K562 (cell line): ENCODE data around the gene TRNP1. TPM values are rescaled to one million over a fixed set of nuclear protein-coding genes. Genes with fewer than 3 reads are reported as not detected.

Experiments used
- BMI1 ChIP-seq: fragments of 150-350 bp; IDR thresholded peaks from 2 replicates; pipeline ENCODE4 v1.6.1; 2014; ENCODE audit warnings: low read length
- CBX8 ChIP-seq: fragments of 200-600 bp; sonication (generic); IDR thresholded peaks from 2 replicates; pipeline ENCODE4 v1.6.1; 2012; ENCODE audit warnings: borderline replicate concordance, mixed run types, low read depth, mild to moderate bottlenecking, moderate library complexity, mixed read lengths, low read length, control low read depth, inconsistent platforms; ENCODE audit not compliant: poor library complexity, severe bottlenecking; ENCODE audit errors: extremely low read depth
- FOSL1 ChIP-seq: fragments of 200-800 bp; sonication (Bioruptor generic); conservative IDR thresholded peaks from 2 replicates; pipeline ENCODE4 v1.6.1; 2016; ENCODE audit warnings: missing genetic modification characterization, missing compliant biosample characterization
- GABPB1 ChIP-seq: sonication (generic); formaldehyde crosslinking; IDR thresholded peaks from 2 replicates; pipeline ENCODE4 v1.8.0; 2022; ENCODE audit warnings: mild to moderate bottlenecking, missing genetic modification reagents
- KAT2B ChIP-seq: IDR thresholded peaks from one replicate; pipeline ENCODE4 v1.6.1; 2012; ENCODE audit warnings: low read depth, mild to moderate bottlenecking, control low read depth, inconsistent platforms, low read length, moderate library complexity
- MTA2 ChIP-seq: fragments of 450-650 bp; IDR thresholded peaks from 2 replicates; pipeline ENCODE4 v1.6.1; 2016; ENCODE audit warnings: low read depth
- NBN ChIP-seq: fragments of 450-650 bp; IDR thresholded peaks from 2 replicates; pipeline ENCODE4 v1.6.1; 2016; ENCODE audit warnings: low read depth, mild to moderate bottlenecking
- NR2F6 ChIP-seq: fragments of 450-650 bp; formaldehyde crosslinking; IDR thresholded peaks from 2 replicates; pipeline ENCODE4 v1.4.0; 2020; ENCODE audit warnings: mild to moderate bottlenecking
- RFX5 ChIP-seq: IDR thresholded peaks from 2 replicates; pipeline ENCODE4 v1.6.1; 2011; ENCODE audit warnings: low read depth, mild to moderate bottlenecking, improper control_type of control experiment, low read length
- THAP7 ChIP-seq: fragments of 250-450 bp; sonication (Bioruptor Pico); IDR thresholded peaks from 2 replicates; pipeline ENCODE4 v1.5.0; 2021
- ZNF134 ChIP-seq: fragments of 250-450 bp; sonication (Bioruptor Pico); conservative IDR thresholded peaks from 2 replicates; pipeline ENCODE4 v1.4.0; 2020
- polyA plus RNA-seq, 8 experiments: library from polyadenylated mRNA; depleted of rRNA in 4 of 8; stranded (reverse) in 5 of 8; unstranded in 3 of 8; fragments of >200 nt; fragmentation: Nextera tagmentation in 2 of 8; fragmentation: Illumina TruSeq in 1 of 8; extraction: Ambion mirVana in 2 of 8; extraction: Trizol in 1 of 8; gene quantifications; 2 replicates each; pipeline versions ENCODE4 v1.2.1 to v1.2.3, GENCODE V29; 2011 to 2014; ENCODE audit warnings: inconsistent platforms in 1 of 8, missing spikeins in 1 of 8
- total RNA-seq, 7 experiments: library from RNA; depleted of rRNA in 6 of 7; stranded (reverse); fragments of >200 nt in 6 of 7; fragmentation: Illumina TruSeq in 2 of 7; extraction: Trizol in 2 of 7; gene quantifications; 2 replicates each; pipeline versions ENCODE4 v1.2.1 to v1.2.3, GENCODE V29; 2011 to 2021; ENCODE audit warnings: low replicate concordance in 1 of 7
- TF ChIP-seq, protein P1 (sequence below): fragments of 200-800 bp; sonication (Bioruptor generic); IDR thresholded peaks from 2 replicates; pipeline ENCODE4 v1.6.1; 2016; ENCODE audit warnings: missing genetic modification characterization, missing compliant biosample characterization
- TF ChIP-seq, protein P2 (sequence below): sonication (generic); formaldehyde crosslinking; IDR thresholded peaks from 2 replicates; pipeline ENCODE4 v1.8.0; 2023; ENCODE audit warnings: missing genetic modification reagents, mild to moderate bottlenecking, borderline replicate concordance

TRNP1 gene
- total and polyA plus RNA-seq, 9 of the 15 experiments (the other 6 are each of a cell fraction or from before 2014, with no cell fraction given) = 0.03 to 1.3 (median 0.95) TPM

DNA sequence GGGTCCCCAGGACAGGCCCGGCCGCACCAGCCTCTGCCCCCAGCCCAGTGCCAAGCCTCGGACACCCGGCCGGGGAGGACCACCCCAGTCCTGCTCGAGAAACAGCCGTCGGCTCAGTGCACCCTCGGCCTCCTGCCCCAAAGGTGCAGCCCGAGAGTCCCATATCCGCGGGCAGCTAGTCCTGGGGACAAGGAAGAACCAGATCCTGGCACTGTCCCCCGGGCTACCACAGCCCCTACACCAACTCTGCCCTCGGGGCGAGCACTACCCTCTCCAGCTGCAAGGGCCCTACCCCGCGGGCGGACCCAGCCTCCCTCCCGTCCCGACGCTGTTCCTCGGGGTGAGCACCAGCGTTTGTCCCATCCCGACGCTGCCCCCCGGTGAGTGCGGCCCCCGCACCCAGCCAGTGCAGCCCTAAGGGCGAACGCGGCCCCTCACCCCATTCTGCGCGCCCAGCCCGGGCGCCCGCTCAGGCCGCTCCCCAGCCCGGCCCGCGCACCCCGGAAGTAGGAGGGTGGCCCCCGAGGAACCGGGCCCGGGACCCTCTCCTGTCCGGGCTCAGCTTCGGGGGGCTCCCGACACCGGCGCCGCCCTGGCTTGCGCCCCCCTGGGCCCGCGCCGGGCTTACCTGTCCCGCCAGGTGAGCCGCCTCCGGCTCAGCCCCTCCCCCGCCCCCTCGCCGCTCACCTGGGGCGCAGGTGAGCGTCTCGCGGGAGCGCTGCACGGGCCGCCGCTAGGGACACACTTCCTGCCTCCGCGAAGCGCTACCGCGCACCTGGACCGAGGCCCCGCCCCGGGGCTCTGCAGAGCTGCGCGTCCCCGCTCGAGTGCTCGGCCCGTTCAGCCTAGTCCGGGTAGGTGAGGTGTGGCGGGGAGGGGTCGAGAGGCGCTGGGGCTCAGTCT, 33.5 kb upstream of the TRNP1 start, which contains the start of gene KDF1 (continued):
- TF ChIP-seq, protein P1, sequence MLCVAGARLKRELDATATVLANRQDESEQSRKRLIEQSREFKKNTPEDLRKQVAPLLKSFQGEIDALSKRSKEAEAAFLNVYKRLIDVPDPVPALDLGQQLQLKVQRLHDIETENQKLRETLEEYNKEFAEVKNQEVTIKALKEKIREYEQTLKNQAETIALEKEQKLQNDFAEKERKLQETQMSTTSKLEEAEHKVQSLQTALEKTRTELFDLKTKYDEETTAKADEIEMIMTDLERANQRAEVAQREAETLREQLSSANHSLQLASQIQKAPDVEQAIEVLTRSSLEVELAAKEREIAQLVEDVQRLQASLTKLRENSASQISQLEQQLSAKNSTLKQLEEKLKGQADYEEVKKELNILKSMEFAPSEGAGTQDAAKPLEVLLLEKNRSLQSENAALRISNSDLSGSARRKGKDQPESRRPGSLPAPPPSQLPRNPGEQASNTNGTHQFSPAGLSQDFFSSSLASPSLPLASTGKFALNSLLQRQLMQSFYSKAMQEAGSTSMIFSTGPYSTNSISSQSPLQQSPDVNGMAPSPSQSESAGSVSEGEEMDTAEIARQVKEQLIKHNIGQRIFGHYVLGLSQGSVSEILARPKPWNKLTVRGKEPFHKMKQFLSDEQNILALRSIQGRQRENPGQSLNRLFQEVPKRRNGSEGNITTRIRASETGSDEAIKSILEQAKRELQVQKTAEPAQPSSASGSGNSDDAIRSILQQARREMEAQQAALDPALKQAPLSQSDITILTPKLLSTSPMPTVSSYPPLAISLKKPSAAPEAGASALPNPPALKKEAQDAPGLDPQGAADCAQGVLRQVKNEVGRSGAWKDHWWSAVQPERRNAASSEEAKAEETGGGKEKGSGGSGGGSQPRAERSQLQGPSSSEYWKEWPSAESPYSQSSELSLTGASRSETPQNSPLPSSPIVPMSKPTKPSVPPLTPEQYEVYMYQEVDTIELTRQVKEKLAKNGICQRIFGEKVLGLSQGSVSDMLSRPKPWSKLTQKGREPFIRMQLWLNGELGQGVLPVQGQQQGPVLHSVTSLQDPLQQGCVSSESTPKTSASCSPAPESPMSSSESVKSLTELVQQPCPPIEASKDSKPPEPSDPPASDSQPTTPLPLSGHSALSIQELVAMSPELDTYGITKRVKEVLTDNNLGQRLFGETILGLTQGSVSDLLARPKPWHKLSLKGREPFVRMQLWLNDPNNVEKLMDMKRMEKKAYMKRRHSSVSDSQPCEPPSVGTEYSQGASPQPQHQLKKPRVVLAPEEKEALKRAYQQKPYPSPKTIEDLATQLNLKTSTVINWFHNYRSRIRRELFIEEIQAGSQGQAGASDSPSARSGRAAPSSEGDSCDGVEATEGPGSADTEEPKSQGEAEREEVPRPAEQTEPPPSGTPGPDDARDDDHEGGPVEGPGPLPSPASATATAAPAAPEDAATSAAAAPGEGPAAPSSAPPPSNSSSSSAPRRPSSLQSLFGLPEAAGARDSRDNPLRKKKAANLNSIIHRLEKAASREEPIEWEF (CRISPR knock-in tag) = no peak
- TF ChIP-seq ZNF134 (no peak), BMI1 (no peak), NBN (no peak), CBX8 (no peak), FOSL1 (tag) (no peak), THAP7 (CRISPR knock-in tag) (no peak), MTA2 (no peak), KAT2B (no peak), RFX5 (no peak), GABPB1 (CRISPR knock-in tag) (no peak), NR2F6 (no peak)
- TF ChIP-seq, protein P2, sequence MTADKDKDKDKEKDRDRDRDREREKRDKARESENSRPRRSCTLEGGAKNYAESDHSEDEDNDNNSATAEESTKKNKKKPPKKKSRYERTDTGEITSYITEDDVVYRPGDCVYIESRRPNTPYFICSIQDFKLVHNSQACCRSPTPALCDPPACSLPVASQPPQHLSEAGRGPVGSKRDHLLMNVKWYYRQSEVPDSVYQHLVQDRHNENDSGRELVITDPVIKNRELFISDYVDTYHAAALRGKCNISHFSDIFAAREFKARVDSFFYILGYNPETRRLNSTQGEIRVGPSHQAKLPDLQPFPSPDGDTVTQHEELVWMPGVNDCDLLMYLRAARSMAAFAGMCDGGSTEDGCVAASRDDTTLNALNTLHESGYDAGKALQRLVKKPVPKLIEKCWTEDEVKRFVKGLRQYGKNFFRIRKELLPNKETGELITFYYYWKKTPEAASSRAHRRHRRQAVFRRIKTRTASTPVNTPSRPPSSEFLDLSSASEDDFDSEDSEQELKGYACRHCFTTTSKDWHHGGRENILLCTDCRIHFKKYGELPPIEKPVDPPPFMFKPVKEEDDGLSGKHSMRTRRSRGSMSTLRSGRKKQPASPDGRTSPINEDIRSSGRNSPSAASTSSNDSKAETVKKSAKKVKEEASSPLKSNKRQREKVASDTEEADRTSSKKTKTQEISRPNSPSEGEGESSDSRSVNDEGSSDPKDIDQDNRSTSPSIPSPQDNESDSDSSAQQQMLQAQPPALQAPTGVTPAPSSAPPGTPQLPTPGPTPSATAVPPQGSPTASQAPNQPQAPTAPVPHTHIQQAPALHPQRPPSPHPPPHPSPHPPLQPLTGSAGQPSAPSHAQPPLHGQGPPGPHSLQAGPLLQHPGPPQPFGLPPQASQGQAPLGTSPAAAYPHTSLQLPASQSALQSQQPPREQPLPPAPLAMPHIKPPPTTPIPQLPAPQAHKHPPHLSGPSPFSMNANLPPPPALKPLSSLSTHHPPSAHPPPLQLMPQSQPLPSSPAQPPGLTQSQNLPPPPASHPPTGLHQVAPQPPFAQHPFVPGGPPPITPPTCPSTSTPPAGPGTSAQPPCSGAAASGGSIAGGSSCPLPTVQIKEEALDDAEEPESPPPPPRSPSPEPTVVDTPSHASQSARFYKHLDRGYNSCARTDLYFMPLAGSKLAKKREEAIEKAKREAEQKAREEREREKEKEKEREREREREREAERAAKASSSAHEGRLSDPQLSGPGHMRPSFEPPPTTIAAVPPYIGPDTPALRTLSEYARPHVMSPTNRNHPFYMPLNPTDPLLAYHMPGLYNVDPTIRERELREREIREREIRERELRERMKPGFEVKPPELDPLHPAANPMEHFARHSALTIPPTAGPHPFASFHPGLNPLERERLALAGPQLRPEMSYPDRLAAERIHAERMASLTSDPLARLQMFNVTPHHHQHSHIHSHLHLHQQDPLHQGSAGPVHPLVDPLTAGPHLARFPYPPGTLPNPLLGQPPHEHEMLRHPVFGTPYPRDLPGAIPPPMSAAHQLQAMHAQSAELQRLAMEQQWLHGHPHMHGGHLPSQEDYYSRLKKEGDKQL = no peak
